OCI-LY1 (cell line): ENCODE data around the gene GJD3.
"Not testable (repeated sequence)": the region's sequence is repeated elsewhere in the genome, so short reads cannot be mapped to it uniquely, and the experiment has no call there.

ENCODE experiments used
- H2AFZ ChIP-seq: fragments of 200-600 bp; sonication (generic), shearing (Covaris generic); 2 replicates; pipeline ENCODE4 v1.6.0; 2014; ENCODE audit warnings: antibody characterized with exemption, mild to moderate bottlenecking, low read length
- H3F3A ChIP-seq: fragments of 200-600 bp; sonication (generic), shearing (Covaris generic); 2 replicates; pipeline ENCODE4 v1.6.0; 2014; ENCODE audit warnings: mild to moderate bottlenecking, antibody characterized with exemption, low read length, moderate library complexity; ENCODE audit not compliant: insufficient read depth
- H3K27ac ChIP-seq: fragments of 200-600 bp; sonication (generic); 2 replicates; pipeline ENCODE4 v1.5.1; 2014; ENCODE audit warnings: low read length, mixed run types, mild to moderate bottlenecking, low read depth; ENCODE audit not compliant: poor library complexity, severe bottlenecking
- H3K27me3 ChIP-seq: fragments of 200-600 bp; sonication (generic); 2 replicates; pipeline ENCODE4 v1.6.0; 2014; ENCODE audit warnings: antibody characterized with exemption, mild to moderate bottlenecking, low read length, moderate library complexity; ENCODE audit not compliant: insufficient read depth
- H3K36me3 ChIP-seq: fragments of 200-600 bp; sonication (generic); 2 replicates; pipeline ENCODE4 v1.6.1; 2014; ENCODE audit warnings: mild to moderate bottlenecking, antibody characterized with exemption, low read length, moderate library complexity, mixed read lengths; ENCODE audit not compliant: insufficient read depth
- H3K4me1 ChIP-seq: fragments of 200-600 bp; sonication (generic); 2 replicates; pipeline ENCODE4 v1.5.1; 2014; ENCODE audit warnings: mild to moderate bottlenecking, low read length, moderate library complexity; ENCODE audit not compliant: insufficient read depth, severe bottlenecking
- H3K4me2 ChIP-seq: fragments of 200-600 bp; sonication (generic), shearing (Covaris generic); 2 replicates; pipeline ENCODE4 v1.6.1; 2014; ENCODE audit warnings: low read length
- H3K4me3 ChIP-seq: fragments of 200-600 bp; sonication (generic); 2 replicates; pipeline ENCODE4 v1.5.1; 2014; ENCODE audit warnings: low read length, low read depth, mild to moderate bottlenecking, mixed read lengths; ENCODE audit not compliant: poor library complexity, severe bottlenecking
- H3K79me2 ChIP-seq: fragments of 200-600 bp; shearing (Covaris generic); 2 replicates; pipeline ENCODE4 v1.6.1; 2016; ENCODE audit warnings: mixed run types, low read length, mixed read lengths; ENCODE audit not compliant: insufficient read depth
- H3K9ac ChIP-seq: fragments of 200-600 bp; sonication (generic), shearing (Covaris generic); 2 replicates; pipeline ENCODE4 v1.6.1; 2014; ENCODE audit warnings: mild to moderate bottlenecking, low read length, mixed read lengths
- H3K9me2 ChIP-seq: fragments of 200-600 bp; sonication (generic), shearing (Covaris generic); 2 replicates; pipeline ENCODE4 v1.6.1; 2014; ENCODE audit warnings: low read depth, mild to moderate bottlenecking, low read length, mixed read lengths
- H3K9me3 ChIP-seq: fragments of 200-600 bp; shearing (Covaris generic); 2 replicates; pipeline ENCODE4 v1.6.1; 2014; ENCODE audit warnings: low read length, mixed read lengths
- H4K20me1 ChIP-seq: fragments of 200-600 bp; sonication (generic), shearing (Covaris generic); 2 replicates; pipeline ENCODE4 v1.6.0; 2016; ENCODE audit warnings: mild to moderate bottlenecking, low read length; ENCODE audit not compliant: insufficient read depth
- EZH2 ChIP-seq: fragments of 200-600 bp; sonication (generic), shearing (Covaris generic); IDR thresholded peaks from 2 replicates; pipeline ENCODE4 v1.8.0; 2017; ENCODE audit warnings: borderline replicate concordance, mixed run types, mild to moderate bottlenecking, antibody characterized with exemption, low read length, moderate library complexity, mixed read lengths
- TF ChIP-seq, protein P1 (sequence below): fragments of 200-600 bp; sonication (generic), shearing (Covaris generic); IDR thresholded peaks from 2 replicates; pipeline ENCODE4 v1.5.1; 2017; ENCODE audit warnings: mild to moderate bottlenecking, antibody characterized with exemption, low read length, moderate library complexity, mixed read lengths

GJD3 gene

DNA sequence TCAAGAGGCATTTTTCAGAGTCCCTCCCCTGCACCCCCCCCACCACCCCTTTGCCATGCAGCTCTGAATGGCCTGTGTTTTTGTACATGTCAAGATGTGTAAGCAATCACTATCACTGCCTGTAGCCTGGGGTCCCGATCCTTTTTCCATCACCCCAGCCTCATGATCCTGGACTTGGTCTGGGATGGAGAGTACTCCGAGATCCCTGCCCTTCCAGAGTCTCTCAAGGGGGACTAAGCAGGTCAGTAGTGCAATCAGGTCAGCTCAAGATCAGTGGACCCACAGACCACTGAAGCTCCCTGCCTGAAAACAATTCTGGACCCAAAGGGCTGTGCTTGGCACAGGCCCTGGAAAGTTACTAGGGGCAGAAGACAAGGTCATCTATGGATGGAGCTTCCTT lies 7.5 kb upstream of the GJD3 start:
- no peak overlapping the region for H3K9ac ChIP-seq
- H3K4me3 ChIP-seq: no peak overlapping the region
- H3F3A ChIP-seq: no peaks in the 10 kb centered on the region
- H3K27me3 ChIP-seq: no peaks in the 10 kb centered on the region; the same call in 1 of the 2 replicates
- H3K27ac ChIP-seq: no peak overlapping the region
- no peaks in the 10 kb centered on the region; the same call in 1 of the 2 replicates for H3K36me3 ChIP-seq
- no peaks in the 10 kb centered on the region for H4K20me1 ChIP-seq
- 0 out of 2 replicates have a peak, but pooled peaks cover 4% of the 10 kb centered on the region for H3K9me3 ChIP-seq
- no peak overlapping the region for H3K4me2 ChIP-seq
- H3K79me2 ChIP-seq: no peaks in the 10 kb centered on the region
- H2AFZ ChIP-seq: no peak overlapping the region
- TF ChIP-seq, protein P1, sequence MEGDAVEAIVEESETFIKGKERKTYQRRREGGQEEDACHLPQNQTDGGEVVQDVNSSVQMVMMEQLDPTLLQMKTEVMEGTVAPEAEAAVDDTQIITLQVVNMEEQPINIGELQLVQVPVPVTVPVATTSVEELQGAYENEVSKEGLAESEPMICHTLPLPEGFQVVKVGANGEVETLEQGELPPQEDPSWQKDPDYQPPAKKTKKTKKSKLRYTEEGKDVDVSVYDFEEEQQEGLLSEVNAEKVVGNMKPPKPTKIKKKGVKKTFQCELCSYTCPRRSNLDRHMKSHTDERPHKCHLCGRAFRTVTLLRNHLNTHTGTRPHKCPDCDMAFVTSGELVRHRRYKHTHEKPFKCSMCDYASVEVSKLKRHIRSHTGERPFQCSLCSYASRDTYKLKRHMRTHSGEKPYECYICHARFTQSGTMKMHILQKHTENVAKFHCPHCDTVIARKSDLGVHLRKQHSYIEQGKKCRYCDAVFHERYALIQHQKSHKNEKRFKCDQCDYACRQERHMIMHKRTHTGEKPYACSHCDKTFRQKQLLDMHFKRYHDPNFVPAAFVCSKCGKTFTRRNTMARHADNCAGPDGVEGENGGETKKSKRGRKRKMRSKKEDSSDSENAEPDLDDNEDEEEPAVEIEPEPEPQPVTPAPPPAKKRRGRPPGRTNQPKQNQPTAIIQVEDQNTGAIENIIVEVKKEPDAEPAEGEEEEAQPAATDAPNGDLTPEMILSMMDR: no peak
- TF ChIP-seq EZH2: no peak
- H3K4me1 ChIP-seq: no peaks in the 10 kb centered on the region
- H3K9me2 ChIP-seq: no peaks in the 10 kb centered on the region

DNA sequence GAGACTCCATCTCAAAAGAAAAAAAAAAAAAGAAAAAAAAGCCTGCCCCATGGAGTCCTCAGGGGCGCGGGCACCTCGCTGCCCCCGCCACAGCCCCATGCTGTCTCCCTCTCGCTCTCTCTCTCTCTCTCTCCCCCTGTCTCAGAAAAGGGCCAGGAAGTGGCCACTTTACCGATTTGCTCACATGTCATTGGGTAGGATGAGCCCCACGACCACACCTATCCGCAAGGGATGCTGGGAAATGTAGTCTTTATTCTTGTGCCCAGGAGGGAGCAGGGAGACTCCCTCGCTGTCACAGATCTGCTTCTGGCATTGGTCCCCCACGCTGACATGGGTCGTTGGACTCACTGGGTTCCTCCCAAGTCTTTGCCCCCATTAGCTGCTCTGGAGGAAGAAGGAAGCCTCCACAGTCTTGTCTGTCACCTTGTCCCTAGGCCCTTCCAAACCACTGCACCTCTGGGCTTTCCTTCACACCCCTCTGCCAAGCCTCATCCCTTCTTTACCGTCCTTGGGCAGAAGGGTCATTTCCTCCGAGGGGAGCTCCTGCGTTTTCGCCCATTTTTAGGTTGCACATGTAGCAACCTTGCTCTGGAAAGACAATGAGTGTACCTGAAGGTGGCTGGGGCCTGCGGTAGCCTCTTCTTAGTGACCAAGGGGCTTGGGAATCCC lies 6.9 kb upstream of the GJD3 start:
- H3K9me2 ChIP-seq: no peaks in the 10 kb centered on the region
- no peaks in the 10 kb centered on the region for H3K79me2 ChIP-seq
- no peaks in the 10 kb centered on the region for H4K20me1 ChIP-seq
- H3K9ac ChIP-seq: no peak overlapping the region
- H3K27ac ChIP-seq: no peak overlapping the region
- no peaks in the 10 kb centered on the region; the same call in 1 of the 2 replicates for H3K27me3 ChIP-seq
- 0 out of 2 replicates have a peak, but pooled peaks cover 4% of the 10 kb centered on the region for H3K9me3 ChIP-seq
- H3K36me3 ChIP-seq: no peaks in the 10 kb centered on the region; the same call in 1 of the 2 replicates
- H3F3A ChIP-seq: no peaks in the 10 kb centered on the region
- no peaks in the 10 kb centered on the region for H3K4me1 ChIP-seq
- peak overlapping the region; percentile 25; the same call in 1 of the 2 replicates for H3K4me2 ChIP-seq
- H2AFZ ChIP-seq: no peak overlapping the region
- no peak for TF ChIP-seq EZH2
- TF ChIP-seq, protein P1: no peak
- H3K4me3 ChIP-seq: no peak overlapping the region

DNA sequence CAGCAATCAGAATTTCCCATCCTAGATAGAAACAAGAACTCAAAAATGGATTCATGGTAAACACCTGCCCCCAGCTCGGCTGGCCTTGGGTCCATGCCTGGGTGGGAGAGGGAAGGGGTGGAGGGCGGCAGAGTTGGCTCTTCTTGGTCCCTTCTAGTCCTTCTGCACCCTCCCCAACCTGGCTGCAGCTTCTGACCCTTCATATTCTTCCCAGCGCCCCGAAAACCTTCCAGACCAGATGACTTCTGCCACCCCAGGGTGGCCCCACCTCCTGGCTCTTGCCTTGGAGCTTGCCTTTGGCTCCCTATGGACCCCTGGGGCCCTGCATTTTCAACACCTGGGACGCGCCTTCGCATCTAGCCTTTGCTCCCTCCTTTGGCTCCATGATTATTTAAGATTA lies 5.4 kb upstream of the GJD3 start:
- H3K27ac ChIP-seq: no peak overlapping the region
- H4K20me1 ChIP-seq: no peaks in the 10 kb centered on the region
- H3K9ac ChIP-seq: no peak overlapping the region
- no peak overlapping the region for H3K4me3 ChIP-seq
- no peaks in the 10 kb centered on the region; the same call in 1 of the 2 replicates for H3K36me3 ChIP-seq
- no peak for TF ChIP-seq EZH2
- TF ChIP-seq, protein P1: no peak
- H3K4me2 ChIP-seq: no peak overlapping the region
- no peak overlapping the region for H2AFZ ChIP-seq
- H3K79me2 ChIP-seq: no peaks in the 10 kb centered on the region
- H3K9me2 ChIP-seq: no peaks in the 10 kb centered on the region
- no peaks in the 10 kb centered on the region for H3K4me1 ChIP-seq
- H3K27me3 ChIP-seq: no peaks in the 10 kb centered on the region
- 0 out of 2 replicates have a peak, but pooled peaks cover 4% of the 10 kb centered on the region for H3K9me3 ChIP-seq
- H3F3A ChIP-seq: no peaks in the 10 kb centered on the region

DNA sequence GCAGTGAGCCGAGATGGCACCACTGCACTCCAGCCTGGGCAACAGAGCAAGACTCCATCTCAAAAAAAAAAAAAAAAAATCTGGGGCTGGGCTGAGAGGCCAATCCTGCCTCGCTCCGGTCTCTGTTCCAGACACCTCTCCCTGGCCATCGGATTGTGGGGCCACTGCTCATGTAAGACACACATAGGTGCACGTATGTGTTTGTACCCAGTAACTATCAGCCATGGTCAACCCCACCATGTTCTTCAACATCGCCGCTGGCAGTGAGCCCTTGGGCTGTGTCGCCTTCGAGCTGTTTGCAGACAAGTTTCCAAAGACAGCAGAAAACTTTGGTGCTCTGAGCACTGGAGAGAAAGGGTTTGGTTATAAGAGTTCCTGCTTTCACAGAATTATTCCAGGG lies 3.2 kb upstream of the GJD3 start:
- not testable (repeated sequence) for H3K9me2 ChIP-seq, H3K27ac ChIP-seq, H3K4me1 ChIP-seq, H3K4me2 ChIP-seq, H3K27me3 ChIP-seq, H3K79me2 ChIP-seq, H2AFZ ChIP-seq, H3K4me3 ChIP-seq, H3F3A ChIP-seq, H3K9me3 ChIP-seq, H3K9ac ChIP-seq, H3K36me3 ChIP-seq, H4K20me1 ChIP-seq
